Measurements from ENCODE around the gene GRIK4.

Gene GRIK4

GRCh38 chr11:120586728-120587127 is 75.2 kb downstream of the GRIK4 start:
- Histone ChIP-seq H3K9me3 (ENCODE audit: low read length) (no peaks in the 10 kb centered on the region), H3K27me3 (ENCODE audit: control insufficient read depth in 1 of 2, insufficient read depth in 2 of 2, low read length in 2 of 2) (peaks cover 0 to 3% of the 10 kb centered on the region in 2 donors), H3K4me1 (ENCODE audit: insufficient read depth, low read length) (no peaks in the 10 kb centered on the region), H3K4me3 (ENCODE audit: low read depth in 1 of 2, low read length in 2 of 2) (no peak overlapping the region), H3K36me3 (ENCODE audit: insufficient read depth, low read length) (no peaks in the 10 kb centered on the region), H3K27ac (ENCODE audit: low read depth, low read length) (no peak overlapping the region), H3K9ac (ENCODE audit: low read length) (no peak overlapping the region)

- no peak overlapping the region for H3K27ac ChIP-seq (ENCODE audit: low read depth, low read length)
- H3K36me3 ChIP-seq (ENCODE audit: insufficient read depth, low read length), result no peaks in the 10 kb centered on the region
- no peak overlapping the region for H3K9ac ChIP-seq (ENCODE audit: low read length)
- no peaks in the 10 kb centered on the region for H3K9me3 ChIP-seq (ENCODE audit: low read length)
- no peaks in the 10 kb centered on the region for H3K4me1 ChIP-seq (ENCODE audit: insufficient read depth, low read length)
- H3K4me3 ChIP-seq (ENCODE audit: low read depth in 1 of 2, low read length in 2 of 2), result no peak overlapping the region
- peaks cover 0 to 3% of the 10 kb centered on the region in 2 donors for H3K27me3 ChIP-seq (ENCODE audit: control insufficient read depth in 1 of 2, insufficient read depth in 2 of 2, low read length in 2 of 2)
Observed at GRCh38 chr11:120587299-120587698, 75.8 kb downstream of the GRIK4 start.

- Histone ChIP-seq H3K9me3 (ENCODE audit: low read length) (no peaks in the 10 kb centered on the region), H3K27me3 (ENCODE audit: control insufficient read depth in 1 of 2, insufficient read depth in 2 of 2, low read length in 2 of 2) (no peaks in the 10 kb centered on the region), H3K27ac (ENCODE audit: low read depth, low read length) (no peak overlapping the region), H3K4me1 (ENCODE audit: insufficient read depth, low read length) (no peaks in the 10 kb centered on the region), H3K4me3 (ENCODE audit: low read depth in 1 of 2, low read length in 2 of 2) (no peak overlapping the region), H3K9ac (ENCODE audit: low read length) (no peak overlapping the region), H3K36me3 (ENCODE audit: insufficient read depth, low read length) (no peaks in the 10 kb centered on the region)
Observed at GRCh38 chr11:120589376-120589775, 77.8 kb downstream of the GRIK4 start.

- Histone ChIP-seq H3K4me3 (ENCODE audit: low read depth in 1 of 2, low read length in 2 of 2) (no peak overlapping the region), H3K36me3 (ENCODE audit: insufficient read depth, low read length) (no peaks in the 10 kb centered on the region), H3K27me3 (ENCODE audit: control insufficient read depth in 1 of 2, insufficient read depth in 2 of 2, low read length in 2 of 2) (no peaks in the 10 kb centered on the region), H3K9ac (ENCODE audit: low read length) (no peak overlapping the region), H3K4me1 (ENCODE audit: insufficient read depth, low read length) (no peaks in the 10 kb centered on the region), H3K9me3 (ENCODE audit: low read length) (no peaks in the 10 kb centered on the region), H3K27ac (ENCODE audit: low read depth, low read length) (no peak overlapping the region)
Observed at GRCh38 chr11:120590472-120590871, 78.9 kb downstream of the GRIK4 start.

- no peak overlapping the region for H3K9ac ChIP-seq (ENCODE audit: low read length)
- no peak overlapping the region for H3K4me3 ChIP-seq (ENCODE audit: low read depth in 1 of 2, low read length in 2 of 2)
- H3K36me3 ChIP-seq (ENCODE audit: insufficient read depth, low read length), result no peaks in the 10 kb centered on the region
- H3K4me1 ChIP-seq (ENCODE audit: insufficient read depth, low read length), result no peaks in the 10 kb centered on the region
- H3K27ac ChIP-seq (ENCODE audit: low read depth, low read length), result no peak overlapping the region
- H3K27me3 ChIP-seq (ENCODE audit: control insufficient read depth in 1 of 2, insufficient read depth in 2 of 2, low read length in 2 of 2), result no peaks in the 10 kb centered on the region
- H3K9me3 ChIP-seq (ENCODE audit: low read length), result no peaks in the 10 kb centered on the region
Observed at GRCh38 chr11:120594746-120595145, 83.2 kb downstream of the GRIK4 start.

GRCh38 chr11:120595557-120595956 is 84.0 kb downstream of the GRIK4 start:
- Histone ChIP-seq H3K9ac (ENCODE audit: low read length) (no peak overlapping the region), H3K4me1 (ENCODE audit: insufficient read depth, low read length) (no peaks in the 10 kb centered on the region), H3K27me3 (ENCODE audit: control insufficient read depth in 1 of 2, insufficient read depth in 2 of 2, low read length in 2 of 2) (no peaks in the 10 kb centered on the region), H3K27ac (ENCODE audit: low read depth, low read length) (no peak overlapping the region), H3K4me3 (ENCODE audit: low read depth in 1 of 2, low read length in 2 of 2) (no peak overlapping the region), H3K9me3 (ENCODE audit: low read length) (no peaks in the 10 kb centered on the region), H3K36me3 (ENCODE audit: insufficient read depth, low read length) (no peaks in the 10 kb centered on the region)

- H3K4me3 ChIP-seq (ENCODE audit: low read depth in 1 of 2, low read length in 2 of 2), result no peak overlapping the region
- H3K27me3 ChIP-seq (ENCODE audit: control insufficient read depth in 1 of 2, insufficient read depth in 2 of 2, low read length in 2 of 2), result no peaks in the 10 kb centered on the region
- no peaks in the 10 kb centered on the region for H3K36me3 ChIP-seq (ENCODE audit: insufficient read depth, low read length)
- no peak overlapping the region for H3K27ac ChIP-seq (ENCODE audit: low read depth, low read length)
- H3K9ac ChIP-seq (ENCODE audit: low read length), result no peak overlapping the region
- H3K9me3 ChIP-seq (ENCODE audit: low read length), result no peaks in the 10 kb centered on the region
- H3K4me1 ChIP-seq (ENCODE audit: insufficient read depth, low read length), result no peaks in the 10 kb centered on the region
Observed at GRCh38 chr11:120597250-120598215, 86.0 kb downstream of the GRIK4 start.

GRCh38 chr11:120598517-120599257 is 87.1 kb downstream of the GRIK4 start:
- H3K4me3 ChIP-seq (ENCODE audit: low read depth in 1 of 2, low read length in 2 of 2), result no peak overlapping the region
- no peaks in the 10 kb centered on the region for H3K9me3 ChIP-seq (ENCODE audit: low read length)
- H3K36me3 ChIP-seq (ENCODE audit: insufficient read depth, low read length), result no peaks in the 10 kb centered on the region
- no peaks in the 10 kb centered on the region for H3K27me3 ChIP-seq (ENCODE audit: control insufficient read depth in 1 of 2, insufficient read depth in 2 of 2, low read length in 2 of 2)
- no peak overlapping the region for H3K27ac ChIP-seq (ENCODE audit: low read depth, low read length)
- no peaks in the 10 kb centered on the region for H3K4me1 ChIP-seq (ENCODE audit: insufficient read depth, low read length)
- no peak overlapping the region for H3K9ac ChIP-seq (ENCODE audit: low read length)

GRCh38 chr11:120599816-120600420 is 88.4 kb downstream of the GRIK4 start:
- Histone ChIP-seq H3K27me3 (ENCODE audit: control insufficient read depth in 1 of 2, insufficient read depth in 2 of 2, low read length in 2 of 2) (no peaks in the 10 kb centered on the region), H3K4me3 (ENCODE audit: low read depth in 1 of 2, low read length in 2 of 2) (no peak overlapping the region), H3K9me3 (ENCODE audit: low read length) (no peaks in the 10 kb centered on the region), H3K27ac (ENCODE audit: low read depth, low read length) (no peak overlapping the region), H3K9ac (ENCODE audit: low read length) (no peak overlapping the region), H3K36me3 (ENCODE audit: insufficient read depth, low read length) (no peaks in the 10 kb centered on the region), H3K4me1 (ENCODE audit: insufficient read depth, low read length) (no peaks in the 10 kb centered on the region)

GRCh38 chr11:120601536-120601935 is 90.0 kb downstream of the GRIK4 start:
- Histone ChIP-seq H3K4me1 (ENCODE audit: insufficient read depth, low read length) (no peaks in the 10 kb centered on the region), H3K9me3 (ENCODE audit: low read length) (no peaks in the 10 kb centered on the region), H3K9ac (ENCODE audit: low read length) (no peak overlapping the region), H3K27me3 (ENCODE audit: control insufficient read depth in 1 of 2, insufficient read depth in 2 of 2, low read length in 2 of 2) (no peaks in the 10 kb centered on the region), H3K27ac (ENCODE audit: low read depth, low read length) (no peak overlapping the region), H3K4me3 (ENCODE audit: low read depth in 1 of 2, low read length in 2 of 2) (no peak overlapping the region), H3K36me3 (ENCODE audit: insufficient read depth, low read length) (no peaks in the 10 kb centered on the region)

GRCh38 chr11:120603071-120603470 is 91.5 kb downstream of the GRIK4 start:
- H3K4me1 ChIP-seq (ENCODE audit: insufficient read depth, low read length), result no peaks in the 10 kb centered on the region
- H3K4me3 ChIP-seq (ENCODE audit: low read depth in 1 of 2, low read length in 2 of 2), result no peak overlapping the region
- no peak overlapping the region for H3K27ac ChIP-seq (ENCODE audit: low read depth, low read length)
- no peaks in the 10 kb centered on the region for H3K36me3 ChIP-seq (ENCODE audit: insufficient read depth, low read length)
- no peak overlapping the region for H3K9ac ChIP-seq (ENCODE audit: low read length)
- no peaks in the 10 kb centered on the region for H3K27me3 ChIP-seq (ENCODE audit: control insufficient read depth in 1 of 2, insufficient read depth in 2 of 2, low read length in 2 of 2)
- H3K9me3 ChIP-seq (ENCODE audit: low read length), result no peaks in the 10 kb centered on the region
